ENCODE measurements around the gene ZNF396. TPM values are rescaled to one million over a fixed set of nuclear protein-coding genes. Genes with fewer than 3 reads are reported as not detected.

The ZNF396 gene
- polyA plus RNA-seq, 1 donor, result 0.96 TPM

GRCh38 chr18:35335866-35336265, 41.3 kb downstream of the ZNF396 start:
- no peak for DNase-seq (ENCODE audit: low read depth)

GRCh38 chr18:35334821-35335220, 42.3 kb downstream of the ZNF396 start:
- no peak for DNase-seq (ENCODE audit: low read depth)

- no peak for DNase-seq (ENCODE audit: low read depth)
These were observed 42.9 kb downstream of the ZNF396 start for GRCh38 chr18:35334212-35334611.

- no peak for DNase-seq (ENCODE audit: low read depth)
These were observed 45.6 kb downstream of the ZNF396 start for GRCh38 chr18:35331367-35332087.

- DNase-seq (ENCODE audit: low read depth), result no peak
These were observed 48.3 kb downstream of the ZNF396 start for GRCh38 chr18:35328868-35329267.

GRCh38 chr18:35326695-35327387, 50.3 kb downstream of the ZNF396 start:
- DNase-seq (ENCODE audit: low read depth), result no peak

- DNase-seq (ENCODE audit: low read depth), result no peak
These were observed 52.0 kb downstream of the ZNF396 start for GRCh38 chr18:35324926-35325655.

- DNase-seq (ENCODE audit: low read depth), result no peak
These were observed 54.4 kb downstream of the ZNF396 start for GRCh38 chr18:35322486-35323458.

Other genes starting within 250 kb of the ZNF396 start
- 32.8 TPM for gene ZNF397, start 136.3 kb downstream of the ZNF396 start, polyA plus RNA-seq (ENCODE audit: insufficient read length)
- 31.9 TPM for gene ZSCAN30, start 87.1 kb downstream of the ZNF396 start, polyA plus RNA-seq (ENCODE audit: insufficient read length)
- gene ZNF24, start 32.9 kb downstream of the ZNF396 start, polyA plus RNA-seq (ENCODE audit: insufficient read length), result 32.7 TPM
- 27.5 TPM for gene INO80C, start 120.6 kb upstream of the ZNF396 start, polyA plus RNA-seq (ENCODE audit: insufficient read length)
- 86.0 TPM for gene GALNT1, start 204.4 kb upstream of the ZNF396 start, polyA plus RNA-seq (ENCODE audit: insufficient read length)